Suprapubic skin (tissue), 4 donors: ENCODE data around the gene HIVEP2. TPM values are rescaled to one million over a fixed set of nuclear protein-coding genes. Genes with fewer than 3 reads are reported as not detected.

Experiments used
- DNase-seq, 2 donors: peaks; one replicate each; pipeline ENCODE4 v3.0.0-alpha.2; 2019; ENCODE audit warnings: low spot score in 2 of 2
- H3K27ac ChIP-seq: fragments of 200-600 bp; sonication (generic); one replicate; pipeline ENCODE4 v1.5.1; 2019
- H3K27me3 ChIP-seq: fragments of 200-600 bp; sonication (generic); one replicate; pipeline ENCODE4 v1.5.1; 2019
- H3K36me3 ChIP-seq: fragments of 200-600 bp; sonication (generic); one replicate; pipeline ENCODE4 v1.5.1; 2019
- H3K4me1 ChIP-seq: fragments of 200-600 bp; sonication (generic); one replicate; pipeline ENCODE4 v1.5.1; 2019
- H3K4me3 ChIP-seq: fragments of 200-600 bp; sonication (generic); one replicate; pipeline ENCODE4 v1.5.1; 2019; ENCODE audit warnings: mild to moderate bottlenecking
- H3K9me3 ChIP-seq: fragments of 200-600 bp; sonication (generic); one replicate; pipeline ENCODE4 v1.5.1; 2019
- EP300 ChIP-seq: sonication (generic); formaldehyde crosslinking; IDR thresholded peaks from one replicate; pipeline ENCODE4 v1.6.1; 2017; ENCODE audit warnings: antibody characterized with exemption
- POLR2A ChIP-seq, 2 donors: fragments of 450-650 bp; IDR thresholded peaks; one replicate each; pipeline ENCODE4 v1.6.1; 2017; ENCODE audit warnings: antibody characterized with exemption in 2 of 2, mild to moderate bottlenecking in 2 of 2, moderate library complexity in 2 of 2
- POLR2AphosphoS5 ChIP-seq, 3 donors: sonication (generic); formaldehyde crosslinking; IDR thresholded peaks; one replicate each; pipeline ENCODE4 v1.6.1; 2017; ENCODE audit warnings: antibody characterized with exemption in 3 of 3
- WGBS: methylation state at CpG from one replicate; pipeline ENCODE4 v1.1.5; 2018; 5-methylcytosine and 5-hydroxymethylcytosine counted together
- total RNA-seq, 4 donors: library from RNA; depleted of rRNA; stranded (reverse); fragments of >200 nt; gene quantifications; one replicate each; pipeline ENCODE4 v1.1.0, GENCODE V29; 2016
- TF ChIP-seq, protein P1 (sequence below), 2 donors: fragments of 200-600 bp in 1 of 2; fragments of 450-650 bp in 1 of 2; sonication (generic) in 1 of 2; IDR thresholded peaks; one replicate each; pipeline ENCODE4 v1.5.1; 2016 to 2019; ENCODE audit warnings: antibody characterized with exemption in 2 of 2, mild to moderate bottlenecking in 1 of 2, moderate library complexity in 1 of 2

Gene HIVEP2
- total RNA-seq, 4 donors from 2014 or later: 23.6 to 31.3 (median 25.6) TPM

DNA sequence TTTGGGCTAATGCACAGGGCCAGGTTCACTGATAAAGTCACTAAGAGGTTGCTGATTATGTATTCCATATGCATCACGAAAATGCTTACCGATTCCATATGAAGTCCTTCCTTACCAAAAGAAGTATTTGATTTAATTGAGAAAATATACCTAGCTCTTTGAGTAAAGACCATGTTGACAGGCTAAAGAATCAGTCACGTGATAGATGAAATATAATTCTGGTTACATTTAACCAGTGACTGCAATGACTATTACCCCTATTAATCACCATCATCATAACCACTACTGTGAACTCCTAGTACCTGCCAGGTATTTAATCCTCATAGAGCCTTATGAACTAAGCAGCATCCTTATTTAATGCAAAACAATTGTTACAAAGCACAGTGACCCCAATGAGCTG lies 110.1 kb downstream of the HIVEP2 start:
- 92% methylated on average over 3 of the region's 3 CpGs for WGBS
- no peaks in the 10 kb centered on the region for H3K36me3 ChIP-seq

DNA sequence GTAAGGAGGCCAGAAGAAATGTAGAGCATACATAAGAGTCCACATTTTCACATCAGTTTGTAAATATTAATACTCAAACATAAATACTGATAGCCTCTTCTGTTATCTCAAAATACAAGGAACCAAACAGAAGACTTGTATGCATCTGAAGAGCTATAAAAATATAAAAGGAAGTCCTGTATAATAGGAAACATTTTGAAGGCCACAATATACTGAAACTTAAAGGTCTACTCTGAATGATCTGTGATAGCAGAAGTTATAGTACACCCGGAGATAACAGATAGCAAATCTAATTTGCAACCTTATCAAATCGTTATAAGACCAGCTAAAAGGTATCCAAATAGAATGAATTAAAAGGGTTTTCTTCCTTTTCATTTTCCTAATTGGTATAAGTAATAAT lies 111.2 kb downstream of the HIVEP2 start:
- Histone ChIP-seq H3K27me3 (no peaks in the 10 kb centered on the region), H3K36me3 (no peaks in the 10 kb centered on the region), H3K4me3 (no peak overlapping the region), H3K27ac (no peak overlapping the region), H3K4me1 (peaks cover 7% of the 10 kb centered on the region), H3K9me3 (no peaks in the 10 kb centered on the region)
- no peak for TF ChIP-seq EP300
- TF ChIP-seq POLR2AphosphoS5 (IDR thresholded peaks at IDR 0.05): no peak
- no peak for TF ChIP-seq POLR2A (IDR thresholded peaks at IDR 0.05)
- TF ChIP-seq, protein P1, sequence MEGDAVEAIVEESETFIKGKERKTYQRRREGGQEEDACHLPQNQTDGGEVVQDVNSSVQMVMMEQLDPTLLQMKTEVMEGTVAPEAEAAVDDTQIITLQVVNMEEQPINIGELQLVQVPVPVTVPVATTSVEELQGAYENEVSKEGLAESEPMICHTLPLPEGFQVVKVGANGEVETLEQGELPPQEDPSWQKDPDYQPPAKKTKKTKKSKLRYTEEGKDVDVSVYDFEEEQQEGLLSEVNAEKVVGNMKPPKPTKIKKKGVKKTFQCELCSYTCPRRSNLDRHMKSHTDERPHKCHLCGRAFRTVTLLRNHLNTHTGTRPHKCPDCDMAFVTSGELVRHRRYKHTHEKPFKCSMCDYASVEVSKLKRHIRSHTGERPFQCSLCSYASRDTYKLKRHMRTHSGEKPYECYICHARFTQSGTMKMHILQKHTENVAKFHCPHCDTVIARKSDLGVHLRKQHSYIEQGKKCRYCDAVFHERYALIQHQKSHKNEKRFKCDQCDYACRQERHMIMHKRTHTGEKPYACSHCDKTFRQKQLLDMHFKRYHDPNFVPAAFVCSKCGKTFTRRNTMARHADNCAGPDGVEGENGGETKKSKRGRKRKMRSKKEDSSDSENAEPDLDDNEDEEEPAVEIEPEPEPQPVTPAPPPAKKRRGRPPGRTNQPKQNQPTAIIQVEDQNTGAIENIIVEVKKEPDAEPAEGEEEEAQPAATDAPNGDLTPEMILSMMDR (IDR thresholded peaks at IDR 0.05): no peak
- DNase-seq: no peak
- WGBS: 81% methylated on average over 2 of the region's 2 CpGs

More for the DNA sequence above, 110.1 kb downstream of the HIVEP2 start:
- Histone ChIP-seq H3K27me3 (no peaks in the 10 kb centered on the region), H3K9me3 (no peaks in the 10 kb centered on the region), H3K27ac (no peak overlapping the region), H3K4me1 (peaks cover 7% of the 10 kb centered on the region), H3K4me3 (no peak overlapping the region)
- no peak for DNase-seq
- no peak for TF ChIP-seq EP300
- TF ChIP-seq, protein P1 (IDR thresholded peaks at IDR 0.05): no peak
- no peak for TF ChIP-seq POLR2AphosphoS5 (IDR thresholded peaks at IDR 0.05)
- no peak for TF ChIP-seq POLR2A (IDR thresholded peaks at IDR 0.05)

DNA sequence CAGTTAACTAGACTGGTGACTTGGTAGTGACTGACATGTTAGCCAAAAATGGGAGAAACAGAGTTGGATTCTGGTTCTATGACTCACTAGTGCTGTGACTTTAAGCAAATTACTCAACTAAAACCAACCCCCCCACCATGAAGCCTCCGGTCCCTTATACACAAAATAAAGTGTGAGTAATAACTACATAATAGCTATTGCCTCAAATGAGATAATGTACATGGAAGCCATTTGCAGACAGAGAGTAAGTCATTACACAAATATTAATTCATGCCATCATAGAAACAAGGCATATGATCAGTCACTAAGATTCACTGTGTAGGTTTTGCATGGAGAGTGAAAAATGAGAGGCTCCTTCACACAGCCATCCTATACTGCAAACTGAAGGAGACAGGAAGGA lies 111.9 kb downstream of the HIVEP2 start:
- Histone ChIP-seq H3K36me3 (no peaks in the 10 kb centered on the region), H3K9me3 (no peaks in the 10 kb centered on the region), H3K27ac (no peak overlapping the region), H3K27me3 (no peaks in the 10 kb centered on the region), H3K4me3 (no peak overlapping the region), H3K4me1 (peaks cover 9% of the 10 kb centered on the region)
- 41% methylated on average over 1 of the region's 1 CpG for WGBS
- TF ChIP-seq EP300: no peak
- no peak for TF ChIP-seq POLR2AphosphoS5 (IDR thresholded peaks at IDR 0.05)
- DNase-seq: no peak

DNA sequence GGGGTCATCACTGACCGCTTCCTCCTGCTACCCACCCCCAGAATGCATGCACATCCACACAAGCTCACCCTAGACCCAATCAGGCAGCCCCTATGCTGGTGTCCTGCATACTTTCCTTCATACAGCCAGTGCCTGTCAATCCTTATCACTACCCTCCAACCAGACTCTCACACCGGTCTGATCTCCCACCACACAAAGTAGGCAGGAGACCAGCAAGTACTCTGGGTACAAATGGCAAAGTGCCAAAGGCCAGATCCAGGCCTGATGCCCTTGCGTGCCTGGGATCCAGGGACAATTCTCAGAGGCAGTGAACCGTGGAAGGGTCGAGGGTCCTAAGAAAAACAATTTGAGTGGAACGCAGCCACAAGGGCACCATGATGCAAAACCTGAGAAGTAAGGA lies 114.2 kb downstream of the HIVEP2 start:
- H3K36me3 ChIP-seq: no peaks in the 10 kb centered on the region
- peaks cover 21% of the 10 kb centered on the region for H3K4me1 ChIP-seq
- H3K27me3 ChIP-seq: no peaks in the 10 kb centered on the region
- 94% methylated on average over 6 of the region's 6 CpGs for WGBS
- H3K9me3 ChIP-seq: no peaks in the 10 kb centered on the region
- TF ChIP-seq, protein P1 (IDR thresholded peaks at IDR 0.05): no peak
- no peak for TF ChIP-seq EP300
- TF ChIP-seq POLR2A (IDR thresholded peaks at IDR 0.05): no peak
- no peak for TF ChIP-seq POLR2AphosphoS5 (IDR thresholded peaks at IDR 0.05)
- H3K27ac ChIP-seq: no peak overlapping the region
- DNase-seq: no peak
- H3K4me3 ChIP-seq: no peak overlapping the region

DNA sequence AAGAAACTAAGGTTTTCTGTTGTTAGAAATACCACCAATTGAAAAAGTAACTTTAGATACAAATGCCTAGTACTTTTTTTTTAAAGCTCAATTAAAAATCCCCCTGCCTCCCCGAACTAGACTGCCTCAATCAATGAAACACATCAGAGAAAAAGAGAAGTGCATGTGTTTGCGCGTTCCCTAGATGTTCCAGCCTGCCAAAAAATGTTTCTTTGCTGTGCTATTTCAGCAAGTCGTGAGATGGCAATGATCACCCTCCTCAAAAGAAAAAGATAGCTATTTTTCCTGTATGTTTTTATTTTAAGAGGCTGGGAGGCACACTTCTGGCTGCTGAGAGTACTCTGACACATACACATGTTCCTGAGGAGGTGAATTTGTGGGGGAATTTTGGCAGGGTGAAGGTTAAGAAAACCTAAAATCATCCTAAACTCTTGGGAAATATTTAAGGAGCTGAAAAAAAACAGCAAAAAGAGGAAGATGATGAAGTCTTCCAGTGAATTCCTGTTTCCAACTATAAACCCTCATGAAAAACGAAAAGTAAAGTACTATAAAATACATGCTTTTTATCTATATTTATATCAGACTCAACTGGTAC lies 114.8 kb downstream of the HIVEP2 start:
- H3K27ac ChIP-seq: no peak overlapping the region
- peaks cover 21% of the 10 kb centered on the region for H3K4me1 ChIP-seq
- no peak overlapping the region for H3K4me3 ChIP-seq
- TF ChIP-seq, protein P1 (IDR thresholded peaks at IDR 0.05): no peak
- no peak for TF ChIP-seq POLR2A (IDR thresholded peaks at IDR 0.05)
- TF ChIP-seq POLR2AphosphoS5 (IDR thresholded peaks at IDR 0.05): no peak
- TF ChIP-seq EP300: no peak
- no peaks in the 10 kb centered on the region for H3K27me3 ChIP-seq
- no peaks in the 10 kb centered on the region for H3K36me3 ChIP-seq
- 63% methylated on average over 5 of the region's 5 CpGs for WGBS
- DNase-seq: no peak
- H3K9me3 ChIP-seq: no peaks in the 10 kb centered on the region

DNA sequence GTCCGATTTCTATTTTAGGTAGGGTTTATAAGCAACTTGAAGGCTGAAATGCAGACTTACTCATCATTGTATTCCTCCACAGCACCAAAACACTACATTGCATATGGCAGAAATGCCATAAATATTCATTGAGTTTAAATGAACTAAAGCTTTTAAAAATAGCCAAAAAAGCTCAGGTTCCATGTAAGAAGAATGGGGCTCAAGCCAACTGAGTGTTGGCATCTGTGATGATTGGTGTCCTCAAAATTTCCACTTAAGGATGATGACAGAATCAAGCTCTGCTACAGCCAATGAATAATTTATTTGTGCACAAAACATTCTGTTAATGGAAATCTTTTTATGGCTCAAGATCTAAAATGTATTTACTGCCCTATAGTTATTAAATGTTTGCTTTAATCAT lies 115.4 kb downstream of the HIVEP2 start:
- WGBS: 95% methylated on average over 1 of the region's 1 CpG
- Histone ChIP-seq H3K27ac (no peak overlapping the region), H3K9me3 (no peaks in the 10 kb centered on the region), H3K36me3 (no peaks in the 10 kb centered on the region), H3K4me3 (no peak overlapping the region), H3K4me1 (peaks cover 25% of the 10 kb centered on the region), H3K27me3 (no peaks in the 10 kb centered on the region)
- no peak for DNase-seq
- TF ChIP-seq, protein P1 (IDR thresholded peaks at IDR 0.05): no peak
- TF ChIP-seq POLR2A (IDR thresholded peaks at IDR 0.05): no peak
- TF ChIP-seq EP300: no peak
- TF ChIP-seq POLR2AphosphoS5 (IDR thresholded peaks at IDR 0.05): no peak
